K562 (cell line): ENCODE results near the gene DGCR2.

Source experiments
- BMI1 ChIP-seq: fragments of 150-350 bp; IDR thresholded peaks from 2 replicates; pipeline ENCODE4 v1.6.1; 2014; ENCODE audit warnings: low read length
- EZH2 ChIP-seq: IDR thresholded peaks from 2 replicates; pipeline ENCODE4 v1.6.1; 2012; ENCODE audit warnings: low read depth, mild to moderate bottlenecking, inconsistent platforms, low read length, borderline replicate concordance
- JUNB ChIP-seq: fragments of 450-650 bp; formaldehyde crosslinking; conservative IDR thresholded peaks from 2 replicates; pipeline ENCODE4 v1.4.0; 2020; ENCODE audit warnings: mild to moderate bottlenecking

DNA sequence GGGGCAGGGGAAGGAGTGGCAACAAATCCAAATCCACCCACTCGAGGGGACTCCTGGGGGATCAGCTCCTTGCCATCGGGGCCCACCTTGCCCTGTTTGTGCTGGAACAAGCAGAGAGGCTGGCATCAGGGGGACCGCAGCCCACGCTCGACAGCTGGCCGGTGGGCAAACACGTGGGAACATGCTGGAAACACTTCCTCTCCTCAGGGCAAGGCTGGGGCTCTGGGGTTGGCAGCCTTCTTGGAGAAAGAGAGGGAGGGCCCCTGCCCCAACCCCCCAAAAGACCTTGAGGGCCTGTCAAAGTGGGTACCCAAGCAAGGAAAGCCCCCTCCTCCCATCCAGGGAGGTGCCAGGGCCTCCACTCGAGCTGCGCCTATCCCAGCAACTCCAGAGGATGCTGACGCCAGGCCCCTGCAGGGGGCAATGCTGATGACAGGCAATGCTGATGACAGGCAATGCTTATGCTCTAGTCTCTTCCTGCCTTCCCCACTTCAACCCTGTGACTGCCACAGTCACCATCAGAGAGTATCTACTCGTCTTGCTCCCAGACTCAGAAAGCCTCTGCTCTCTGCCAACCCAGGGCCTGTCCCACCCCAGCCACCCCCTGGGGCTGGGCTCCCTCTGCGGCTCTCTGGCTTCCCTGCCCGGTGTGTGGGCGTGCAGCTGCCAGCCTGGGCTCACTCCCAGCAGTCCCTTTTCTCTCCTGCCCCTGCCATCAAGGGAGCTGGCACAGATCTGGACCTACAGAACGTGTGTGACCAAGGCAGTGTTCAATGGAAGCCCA, 16.2 kb upstream of the DGCR2 start:
- no peak for TF ChIP-seq BMI1
- no peak for TF ChIP-seq EZH2
- TF ChIP-seq JUNB (CRISPR knock-in tag): no peak
